RKO (cell line): Measurements from ENCODE around the gene ZNF524.

Source experiments
- DNase-seq: peaks from one replicate; pipeline ENCODE4 v3.0.0-alpha.2; 2016; ENCODE audit warnings: low spot score

ZNF524 gene

DNA sequence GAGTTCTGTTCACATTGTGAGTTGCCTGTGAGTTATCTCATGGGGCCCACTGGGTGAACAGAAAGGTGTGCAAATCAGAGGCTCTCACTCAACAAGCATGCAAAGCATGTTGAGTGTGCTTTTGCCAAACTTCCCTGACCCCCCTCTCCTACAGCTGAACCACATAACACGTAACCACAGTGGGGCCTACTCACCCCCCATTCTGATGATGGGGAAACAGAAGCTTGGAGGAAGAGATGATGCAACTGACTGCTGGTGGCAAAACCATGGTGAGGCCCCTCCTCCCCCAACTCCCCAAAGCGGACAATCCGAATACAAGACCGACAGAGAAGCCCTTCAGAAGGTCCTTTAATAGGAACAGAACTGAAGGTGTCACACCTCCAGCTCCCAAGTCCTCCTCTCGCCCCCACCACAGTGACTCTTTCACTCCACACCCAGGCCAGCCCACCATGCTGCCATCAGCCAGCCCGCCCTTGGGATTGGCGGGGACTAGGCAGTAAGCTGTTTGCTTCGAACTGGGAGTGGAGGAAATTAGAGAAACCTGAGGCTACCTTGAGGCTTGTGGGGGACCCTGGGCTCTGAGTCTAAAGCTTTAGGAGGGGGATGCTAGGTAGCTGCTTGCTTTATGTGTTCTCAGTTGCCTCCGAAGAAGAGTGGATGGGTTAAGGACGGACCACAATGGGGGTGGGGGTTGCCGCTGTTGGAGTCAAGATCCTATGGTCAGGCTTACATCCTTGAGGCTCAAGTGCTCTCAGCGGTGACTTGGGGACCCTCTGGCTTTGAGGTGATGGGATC, 20.5 kb downstream of the ZNF524 start:
- no peak for DNase-seq

- DNase-seq, result no peak
These were observed 21.2 kb downstream of the ZNF524 start for GRCh38 chr19:55621205-55621672.

DNA sequence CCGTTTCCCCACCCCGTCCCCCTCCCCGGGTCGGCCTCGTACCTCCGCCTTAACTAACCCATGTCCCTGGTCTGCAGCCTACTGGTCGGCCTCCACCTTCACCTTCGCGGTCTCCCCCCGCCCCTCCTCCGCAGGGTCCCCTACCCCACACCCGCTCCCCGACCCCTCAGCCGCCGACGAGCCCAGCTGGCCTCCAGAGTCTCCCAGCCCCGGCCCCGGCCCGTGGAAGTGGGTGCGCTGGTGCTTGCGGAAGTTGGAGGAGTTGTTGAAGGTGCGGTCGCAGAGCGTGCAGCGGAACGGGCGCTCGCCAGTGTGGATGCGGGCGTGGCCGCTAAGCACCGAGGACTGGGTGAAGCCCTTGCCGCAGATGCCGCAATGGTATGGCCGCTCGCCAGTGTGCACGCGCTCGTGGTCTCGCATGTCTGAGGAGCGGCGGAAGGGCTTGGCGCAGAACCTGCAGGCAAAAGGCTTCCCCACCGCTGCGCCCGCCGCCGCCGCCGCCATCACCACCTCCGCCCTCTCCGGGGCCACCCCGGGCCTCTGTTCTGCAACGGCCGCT, 21.7 kb downstream of the ZNF524 start:
- DNase-seq, result no peak

DNA sequence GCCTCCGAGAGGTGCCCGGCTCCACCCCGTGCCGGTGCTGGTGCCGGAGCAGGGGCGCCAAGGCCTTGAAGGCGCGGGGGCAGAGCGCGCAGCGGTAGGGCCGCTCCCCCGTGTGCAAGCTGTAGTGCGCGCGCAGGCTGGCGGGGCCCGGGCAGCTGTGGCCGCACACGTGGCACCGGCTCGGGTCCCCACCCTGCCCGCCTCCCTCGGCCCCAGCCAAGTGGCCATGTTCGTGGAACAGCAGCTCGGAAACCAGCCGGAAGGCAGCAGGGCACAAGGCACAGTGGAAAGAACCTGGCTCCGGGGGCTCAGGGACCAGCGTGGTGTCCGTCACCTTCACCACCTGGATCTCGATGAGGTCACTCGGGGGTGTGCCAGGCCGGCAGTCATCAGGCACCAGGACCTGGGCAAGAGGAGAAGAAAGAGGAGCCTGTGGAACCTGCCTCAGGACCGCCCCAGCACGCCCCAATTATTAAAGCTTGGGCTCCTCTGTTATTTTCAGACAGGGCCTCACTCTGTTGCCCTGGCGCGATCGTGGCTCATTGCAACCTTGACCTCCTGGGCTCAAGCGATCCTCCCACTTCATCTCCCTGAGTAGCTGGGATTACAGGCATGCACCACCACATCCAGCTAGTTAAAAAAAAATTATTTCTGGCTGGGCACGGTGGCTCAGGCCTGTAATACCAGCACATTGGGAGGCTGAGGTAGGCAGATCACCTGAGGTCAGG, 22.3 kb downstream of the ZNF524 start:
- DNase-seq, result no peak

- DNase-seq, result no peak
These were observed 23.0 kb downstream of the ZNF524 start for GRCh38 chr19:55623130-55623529.

- no peak for DNase-seq
These were observed 23.5 kb downstream of the ZNF524 start for GRCh38 chr19:55623561-55623960.

DNA sequence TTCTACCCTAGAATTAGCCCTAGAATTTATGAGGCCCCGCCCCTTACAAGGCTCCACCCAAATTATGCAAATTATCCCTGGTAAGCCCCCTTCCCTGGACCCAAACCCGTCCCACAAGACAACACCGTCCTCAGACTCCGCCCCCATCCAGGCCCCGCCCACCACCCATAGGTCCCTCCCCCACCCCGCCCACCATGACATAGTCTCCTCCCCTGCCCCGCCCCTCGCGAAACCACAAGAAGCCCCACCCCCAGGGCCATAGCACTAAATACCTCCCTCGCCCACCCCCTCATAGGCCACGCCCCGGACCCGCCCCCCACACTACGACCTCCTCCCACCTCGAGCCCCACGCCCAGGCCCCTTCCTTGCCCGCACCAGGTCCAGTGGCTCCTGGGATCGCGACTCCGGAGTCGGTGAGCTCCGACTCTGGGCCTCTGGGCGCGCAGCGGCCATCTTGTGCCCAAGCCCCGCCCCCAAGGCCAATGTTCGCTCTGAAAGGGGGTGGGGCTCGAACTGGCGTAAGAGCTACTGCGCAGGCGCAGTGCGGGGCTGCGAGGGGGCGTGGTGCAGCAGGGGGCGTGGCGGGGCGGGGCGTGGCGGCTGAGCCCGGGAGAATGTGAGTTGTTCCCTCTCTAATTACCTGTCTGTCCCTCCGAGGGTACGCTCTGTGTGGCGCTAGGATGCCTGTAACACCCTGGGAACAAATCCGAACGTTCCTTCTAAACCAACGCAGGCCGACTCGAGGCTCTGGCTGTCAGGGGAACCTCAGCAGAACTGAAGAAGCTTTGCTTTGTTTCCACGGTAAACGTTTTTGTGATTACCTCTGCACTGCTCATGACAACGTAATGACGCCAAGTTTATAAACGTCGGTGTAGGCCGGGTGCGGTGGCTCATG, 24.3 kb downstream of the ZNF524 start, which contains the start of gene ZNF784:
Gene ZNF784 (minus strand): TSS at position 458 of the 895 bp plus-strand sequence. CDS start 5 bp downstream, at position 453.
- peak; percentile 90 for DNase-seq

DNA sequence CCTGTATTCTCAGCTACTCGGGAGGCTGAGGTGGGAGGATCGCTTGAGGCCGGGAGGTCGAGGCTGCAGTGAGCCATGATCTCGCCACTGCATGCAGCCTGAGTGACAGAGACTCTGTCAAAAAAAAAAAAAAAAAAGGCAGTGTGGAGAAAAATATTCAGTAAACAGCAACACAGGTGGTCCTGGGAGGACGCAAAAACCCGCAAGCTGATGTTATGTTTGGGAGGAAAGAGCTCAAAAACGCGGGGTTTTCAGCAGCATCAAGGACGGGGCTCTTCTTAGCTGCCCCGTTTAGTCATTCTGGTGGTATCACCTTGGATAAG, 24.9 kb downstream of the ZNF524 start:
- no peak for DNase-seq

DNA sequence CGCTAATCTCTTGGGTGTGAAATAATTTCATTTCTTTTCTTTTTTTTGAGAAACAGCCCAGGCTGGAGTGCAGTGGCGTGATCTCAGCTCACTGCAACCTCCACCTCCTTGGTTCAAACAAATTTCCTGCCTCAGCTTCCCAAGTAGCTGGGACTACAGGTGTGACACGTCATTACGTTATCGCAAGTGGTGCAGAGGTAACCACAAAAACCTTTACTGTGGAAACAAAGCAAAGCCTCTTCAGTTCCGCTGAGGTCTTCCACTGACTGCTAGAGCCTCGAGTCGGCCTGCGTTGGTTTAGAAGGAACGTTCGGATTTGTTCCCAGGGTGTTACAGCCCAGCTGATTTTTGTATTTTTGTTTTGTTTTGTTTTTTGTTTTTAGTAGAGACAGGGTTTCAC, 26.3 kb downstream of the ZNF524 start:
- no peak for DNase-seq

- DNase-seq, result peak; percentile 93
These were observed 32.4 kb downstream of the ZNF524 start for GRCh38 chr19:55632463-55632834.

DNA sequence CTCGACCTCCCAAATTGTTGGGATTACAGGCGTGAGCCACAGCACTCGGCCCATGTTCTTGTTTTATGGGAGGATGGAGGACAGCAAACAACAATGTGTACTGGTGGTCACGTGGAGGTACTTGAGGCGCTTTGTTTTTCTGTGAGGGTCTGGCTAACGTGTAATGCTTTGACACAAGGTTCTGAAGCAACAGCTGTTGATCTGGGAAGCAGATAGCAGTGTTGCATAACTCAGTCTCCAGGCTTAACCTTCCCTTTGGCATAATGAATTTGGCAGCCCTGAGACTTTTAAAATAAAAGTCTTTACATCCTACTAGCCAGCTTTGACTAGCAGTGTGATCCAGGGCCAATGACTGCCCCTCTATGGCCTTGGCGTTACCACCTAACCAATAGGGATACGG, 33.8 kb downstream of the ZNF524 start:
- DNase-seq, result no peak

GRCh38 chr19:55635334-55635717, 35.2 kb downstream of the ZNF524 start:
- DNase-seq, result peak; percentile 58

DNA sequence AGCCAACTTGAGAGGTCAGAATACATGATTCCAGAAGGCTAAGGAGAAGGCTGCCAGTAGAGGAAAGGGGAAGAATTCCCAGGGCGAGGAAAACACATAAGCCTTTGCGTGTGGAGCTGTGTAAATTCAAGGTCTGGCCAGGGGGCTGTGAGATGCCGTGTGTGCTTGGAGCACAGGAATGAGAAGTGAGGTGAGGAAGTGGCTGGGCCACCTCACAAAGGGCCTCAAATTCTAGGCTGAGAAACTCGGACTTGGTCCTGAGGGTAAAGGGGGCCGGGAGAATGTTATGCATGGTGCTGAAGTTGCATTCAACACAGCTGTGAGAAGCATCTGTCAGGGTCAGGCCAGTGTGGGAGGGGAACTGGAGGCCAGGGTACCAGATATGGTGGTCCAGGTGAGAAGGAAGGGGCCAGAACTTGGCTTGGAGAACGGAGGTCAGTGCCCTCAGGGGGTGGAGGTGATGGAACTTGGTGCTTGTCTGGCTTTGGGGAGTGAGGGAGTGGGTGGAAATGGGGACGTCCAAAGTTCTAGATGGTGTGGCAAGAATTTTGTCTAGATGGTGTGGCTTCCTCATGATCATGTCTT, 35.9 kb downstream of the ZNF524 start:
- DNase-seq, result no peak

DNA sequence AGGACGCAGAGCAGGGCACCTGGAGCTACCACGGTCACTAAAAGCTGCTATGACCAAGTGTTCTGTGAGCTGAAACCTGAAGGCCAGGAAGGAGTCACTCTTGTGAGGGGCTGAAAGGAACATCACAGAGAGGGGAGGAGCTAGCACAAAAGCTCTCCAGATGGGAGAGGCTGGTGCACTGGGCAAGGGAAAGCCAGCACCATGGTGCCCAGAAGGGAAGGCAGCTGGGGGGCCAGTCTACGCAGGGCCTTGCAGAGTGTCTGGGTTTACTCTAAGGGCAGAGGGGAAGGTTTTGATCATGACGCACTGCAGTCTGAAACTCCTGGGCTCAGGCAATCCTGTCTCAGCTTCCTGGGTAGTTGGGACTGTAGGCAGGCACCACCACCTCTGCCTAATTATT, 36.6 kb downstream of the ZNF524 start:
- DNase-seq, result no peak

DNA sequence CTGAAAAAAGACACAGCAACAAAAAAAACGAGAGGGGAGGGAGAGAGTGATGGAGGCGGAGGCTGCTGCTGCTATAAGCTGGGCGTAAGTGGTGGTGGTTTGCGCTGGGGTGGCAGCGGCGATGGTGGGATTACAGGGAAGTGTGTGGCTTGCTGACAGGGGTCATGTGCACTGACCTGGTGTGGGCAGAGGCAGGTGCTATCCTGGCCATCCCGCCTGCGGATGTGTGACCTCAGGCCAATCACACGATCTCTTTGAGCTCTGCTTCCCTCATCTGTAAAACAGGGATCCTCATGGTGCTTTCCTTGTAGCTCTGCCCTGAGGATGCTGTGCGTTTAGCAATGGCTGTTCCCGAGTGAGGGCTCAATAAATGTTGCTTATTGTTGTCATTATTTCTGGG, 37.4 kb downstream of the ZNF524 start:
- no peak for DNase-seq

- peak; percentile 83 for DNase-seq
These were observed 38.8 kb downstream of the ZNF524 start for GRCh38 chr19:55638864-55639359.

DNA sequence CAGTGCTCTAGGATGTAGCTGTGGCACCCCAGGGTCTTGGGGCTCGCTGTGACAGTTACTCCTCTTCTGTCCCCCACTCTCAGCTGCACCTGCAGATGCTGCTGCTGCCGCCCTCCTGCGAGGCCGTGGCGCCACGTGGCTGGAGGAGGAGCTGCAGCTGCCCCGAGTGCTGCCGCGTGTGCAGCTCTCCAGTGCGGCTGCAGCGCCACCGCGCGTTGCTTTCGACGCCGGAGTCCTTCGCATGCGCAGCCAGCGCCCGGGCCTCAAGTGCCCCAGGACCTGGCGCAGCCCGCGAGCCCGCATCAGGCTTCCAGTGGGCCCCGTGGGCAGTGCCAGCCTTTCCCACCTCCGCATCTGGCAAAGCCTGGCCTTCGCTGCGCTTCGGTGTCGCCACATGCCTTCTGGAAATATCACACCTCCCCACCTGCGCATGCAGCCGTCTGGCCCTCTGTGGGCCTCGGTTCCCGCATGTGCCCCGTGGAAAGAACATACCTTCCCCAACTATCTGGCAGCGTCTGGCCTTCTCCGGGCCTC, 40.0 kb downstream of the ZNF524 start:
- no peak for DNase-seq

DNA sequence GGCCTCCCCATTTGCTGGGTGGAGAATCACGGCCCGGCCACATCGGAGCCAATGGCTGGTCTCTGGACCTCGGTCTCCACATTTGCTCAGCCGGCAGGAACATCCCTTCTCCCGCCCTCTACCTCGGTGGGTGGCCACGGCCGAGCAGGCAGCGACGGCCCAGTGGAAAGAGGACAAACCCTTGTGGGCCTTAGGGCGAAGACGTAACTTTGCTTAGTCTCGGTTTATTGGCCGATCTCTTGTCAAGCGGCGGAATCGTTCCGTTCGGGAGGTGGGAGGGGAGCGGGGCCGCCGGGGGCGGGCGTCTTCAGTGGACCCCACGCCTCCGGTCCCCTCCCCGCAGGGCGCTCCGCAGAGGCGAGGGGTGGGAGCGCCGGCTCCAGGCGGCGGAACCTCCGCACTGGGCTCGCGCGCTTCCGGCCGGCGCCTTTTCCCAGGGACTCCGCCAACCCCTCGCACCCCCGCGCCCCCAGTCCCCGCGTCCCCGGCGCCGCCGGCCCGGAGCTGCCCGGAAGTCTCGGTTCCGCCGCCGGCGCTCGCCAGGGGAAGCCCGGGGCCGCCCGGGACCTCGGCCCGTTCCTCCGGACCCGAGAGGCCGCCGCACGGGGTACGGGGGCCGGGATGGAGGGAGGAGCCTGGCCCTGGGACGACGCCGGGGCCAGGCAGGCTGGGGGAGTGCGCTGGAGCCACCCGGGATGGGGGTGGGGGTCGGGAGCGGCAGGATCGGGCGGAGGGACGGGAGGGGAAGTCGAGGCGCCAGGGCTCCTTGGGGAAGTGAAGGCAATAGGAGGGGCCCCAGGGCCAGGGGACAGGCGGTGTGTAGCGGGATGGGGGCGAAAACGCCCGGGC, 40.7 kb downstream of the ZNF524 start, which contains the start of gene ZNF580:
Gene ZNF580 (plus strand): TSS at position 426 of the 849 bp plus-strand sequence. CDS start 1,507 bp downstream, outside the sequence.
- peak; percentile 68 for DNase-seq

DNA sequence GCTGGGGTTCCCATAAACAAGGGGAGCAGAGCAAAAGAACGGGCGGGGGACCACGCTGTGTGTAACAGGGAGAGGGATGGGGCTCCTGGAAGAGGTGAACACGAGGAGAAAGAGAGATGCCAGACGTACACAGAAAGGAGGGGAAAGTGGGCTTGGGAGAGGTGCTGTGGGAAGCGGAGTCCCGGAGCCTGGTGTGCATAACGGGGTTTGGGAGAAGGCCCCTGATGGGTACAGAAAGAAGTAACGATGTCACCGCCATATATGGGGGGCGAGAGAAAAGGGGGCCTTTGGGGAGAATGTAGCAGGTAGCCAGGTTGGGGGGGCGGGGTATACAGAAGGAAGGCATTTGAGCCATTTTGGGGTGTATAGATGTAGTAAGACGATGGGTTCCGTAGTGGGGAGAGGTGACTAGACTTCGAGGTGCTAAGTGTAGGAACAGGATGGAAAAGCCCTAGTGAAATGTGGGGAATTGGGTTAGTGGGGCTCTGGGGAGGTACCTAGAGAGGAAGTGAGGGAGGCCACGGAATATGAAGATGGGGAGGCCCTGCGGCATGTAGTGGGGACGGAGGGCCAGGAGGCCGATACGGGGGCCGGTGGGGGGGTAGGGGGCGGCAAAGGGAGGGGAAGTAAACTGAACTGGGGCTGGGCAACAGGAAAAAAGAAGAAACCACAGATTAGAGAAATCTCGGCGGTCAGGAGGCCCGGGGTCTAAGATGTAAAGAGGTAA, 41.5 kb downstream of the ZNF524 start:
- peak; percentile 64 for DNase-seq
